22Rv1 (cell line): ENCODE measurements around the gene PPP1R1B.

Experiments used
- ZFX ChIP-seq: fragments of 450-650 bp; IDR thresholded peaks from 2 replicates; pipeline ENCODE4 v1.6.1; 2017; ENCODE audit warnings: antibody characterized with exemption, borderline replicate concordance
- TF ChIP-seq, protein P1 (sequence below): fragments of 450-650 bp; IDR thresholded peaks from 2 replicates; pipeline ENCODE4 v1.5.1; 2017; ENCODE audit warnings: mild to moderate bottlenecking

GRCh38 chr17:39606434-39607056, 20.2 kb upstream of the PPP1R1B start:
- TF ChIP-seq, protein P1, sequence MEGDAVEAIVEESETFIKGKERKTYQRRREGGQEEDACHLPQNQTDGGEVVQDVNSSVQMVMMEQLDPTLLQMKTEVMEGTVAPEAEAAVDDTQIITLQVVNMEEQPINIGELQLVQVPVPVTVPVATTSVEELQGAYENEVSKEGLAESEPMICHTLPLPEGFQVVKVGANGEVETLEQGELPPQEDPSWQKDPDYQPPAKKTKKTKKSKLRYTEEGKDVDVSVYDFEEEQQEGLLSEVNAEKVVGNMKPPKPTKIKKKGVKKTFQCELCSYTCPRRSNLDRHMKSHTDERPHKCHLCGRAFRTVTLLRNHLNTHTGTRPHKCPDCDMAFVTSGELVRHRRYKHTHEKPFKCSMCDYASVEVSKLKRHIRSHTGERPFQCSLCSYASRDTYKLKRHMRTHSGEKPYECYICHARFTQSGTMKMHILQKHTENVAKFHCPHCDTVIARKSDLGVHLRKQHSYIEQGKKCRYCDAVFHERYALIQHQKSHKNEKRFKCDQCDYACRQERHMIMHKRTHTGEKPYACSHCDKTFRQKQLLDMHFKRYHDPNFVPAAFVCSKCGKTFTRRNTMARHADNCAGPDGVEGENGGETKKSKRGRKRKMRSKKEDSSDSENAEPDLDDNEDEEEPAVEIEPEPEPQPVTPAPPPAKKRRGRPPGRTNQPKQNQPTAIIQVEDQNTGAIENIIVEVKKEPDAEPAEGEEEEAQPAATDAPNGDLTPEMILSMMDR = no peak
- TF ChIP-seq ZFX = no peak
